Activated T-cell treated with anti-CD3 and anti-CD28 coated beads for 48 hours (primary cell): ENCODE measurements around the gene VEGFC.

Experiments
- DNase-seq: peaks from one replicate; pipeline ENCODE4 v3.0.0-alpha.2; 2020; ENCODE audit warnings: low read depth

VEGFC gene

DNA sequence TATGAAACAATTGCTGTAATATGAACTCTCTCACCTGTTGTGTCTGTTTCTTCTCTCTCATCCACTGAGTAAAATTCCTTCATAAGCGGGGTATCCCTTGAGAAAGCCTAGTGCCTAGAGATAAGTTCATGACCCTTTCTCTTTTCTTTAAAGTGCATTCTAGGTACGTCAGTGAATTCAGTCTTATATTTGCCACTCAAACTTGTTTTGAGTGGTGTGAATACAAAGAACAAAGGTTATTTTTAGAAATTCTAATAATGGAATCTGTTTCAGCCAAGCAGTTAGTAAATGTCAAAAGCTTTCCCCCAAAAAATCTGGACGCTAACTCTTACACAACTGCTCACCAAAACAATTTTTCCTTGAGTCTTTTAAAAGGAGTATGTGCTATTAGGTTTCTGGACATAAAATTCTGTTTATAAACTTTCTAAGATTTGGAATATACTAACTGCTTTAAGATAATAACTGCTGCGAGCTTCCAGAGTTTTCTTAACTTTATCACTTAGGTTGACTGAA is 112.0 kb downstream of the VEGFC start:
- no peak for DNase-seq

DNA sequence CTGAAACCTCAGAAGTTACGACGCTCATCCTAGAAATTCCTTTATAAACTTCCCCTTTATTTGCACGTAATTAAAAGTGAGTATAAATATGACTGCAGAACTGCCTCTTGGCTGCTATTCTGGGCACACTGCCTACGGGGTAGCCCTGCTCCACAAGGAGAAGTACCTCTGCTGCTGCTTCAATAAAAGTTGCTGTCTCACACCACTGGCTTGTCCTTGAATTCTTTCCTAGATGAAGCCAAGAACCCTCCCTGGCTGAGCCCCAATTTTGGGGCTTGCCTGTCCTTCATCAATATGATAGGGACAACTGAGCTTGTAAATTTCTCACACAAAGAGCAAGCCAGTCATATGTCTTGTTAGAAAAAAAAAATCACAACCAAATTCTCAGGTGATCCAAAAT is 115.8 kb downstream of the VEGFC start:
- no peak for DNase-seq

DNA sequence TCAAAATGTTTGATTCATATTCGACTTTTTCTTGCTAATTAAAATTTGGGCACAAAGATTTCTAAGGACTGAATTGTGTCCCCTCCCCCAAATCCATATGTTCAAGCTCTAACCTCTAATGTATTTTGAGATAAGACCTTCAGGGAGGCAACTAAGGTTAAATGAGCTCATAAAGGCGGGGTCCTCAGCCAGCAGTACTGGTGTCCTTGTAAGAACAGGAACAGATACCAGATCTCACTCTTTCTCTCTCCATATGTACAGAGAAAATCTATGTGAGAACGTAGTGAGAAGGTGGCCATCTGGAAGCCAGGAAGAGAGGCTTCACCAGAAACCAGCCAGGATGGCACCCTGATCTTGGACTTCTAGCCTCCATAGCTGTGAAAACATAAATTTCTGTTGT is 116.9 kb downstream of the VEGFC start:
- no peak for DNase-seq

DNA sequence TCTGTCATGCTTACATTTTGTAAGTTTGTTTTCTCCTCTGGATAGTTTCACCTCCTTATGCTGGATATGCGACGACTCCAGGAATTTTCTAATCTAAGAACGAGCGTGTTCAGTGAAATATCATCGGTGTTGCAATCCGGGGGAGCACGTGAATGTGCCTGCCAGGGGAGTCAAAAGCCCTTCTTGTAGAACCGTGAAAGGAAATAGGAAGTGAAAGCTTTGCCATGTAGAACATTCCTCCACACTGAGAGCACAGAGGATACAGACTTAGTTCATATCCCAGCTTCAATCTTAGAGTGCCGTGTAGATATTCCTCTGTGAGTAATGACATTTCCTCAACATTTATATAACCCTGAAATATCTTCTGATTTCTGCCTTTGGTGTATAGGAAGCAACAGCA is 121.2 kb downstream of the VEGFC start:
- no peak for DNase-seq

DNA sequence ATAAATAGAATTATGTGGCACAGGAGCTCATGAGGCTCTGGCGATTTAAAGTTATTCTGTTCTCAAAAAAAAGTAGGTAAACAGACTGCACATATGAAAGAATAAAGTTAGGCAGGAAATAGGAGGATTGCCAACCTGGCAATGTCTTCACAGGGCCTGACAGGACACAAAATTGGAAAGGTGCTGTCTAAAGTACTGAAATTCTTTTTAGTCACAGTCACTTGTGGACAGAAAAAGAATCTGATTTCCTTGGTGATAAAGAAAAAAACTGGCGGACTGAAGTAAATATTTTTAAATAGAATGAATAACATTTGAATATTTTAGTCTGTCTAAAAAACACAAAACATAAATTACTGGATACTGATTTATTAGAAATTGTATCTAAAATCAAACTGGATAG is 124.4 kb downstream of the VEGFC start:
- DNase-seq: no peak

DNA sequence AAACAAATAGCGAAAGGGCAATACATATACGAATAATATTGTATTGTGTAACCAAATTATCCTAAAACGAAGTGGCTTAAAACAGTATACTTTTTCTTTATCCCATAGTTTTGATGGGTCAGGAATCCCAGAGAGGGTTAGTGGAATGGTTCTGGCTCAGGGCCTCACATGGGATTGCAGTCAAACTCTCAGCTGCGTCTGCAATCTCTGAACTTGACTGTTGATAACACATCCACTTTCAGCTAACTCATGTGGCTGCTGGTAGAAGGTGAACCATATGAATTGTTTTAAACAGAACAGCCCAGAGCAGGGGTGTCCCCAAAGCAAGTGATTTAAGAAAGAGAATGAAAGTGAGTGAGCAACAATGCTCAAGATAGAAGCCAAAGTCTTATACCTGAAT is 127.8 kb downstream of the VEGFC start:
- no peak for DNase-seq

DNA sequence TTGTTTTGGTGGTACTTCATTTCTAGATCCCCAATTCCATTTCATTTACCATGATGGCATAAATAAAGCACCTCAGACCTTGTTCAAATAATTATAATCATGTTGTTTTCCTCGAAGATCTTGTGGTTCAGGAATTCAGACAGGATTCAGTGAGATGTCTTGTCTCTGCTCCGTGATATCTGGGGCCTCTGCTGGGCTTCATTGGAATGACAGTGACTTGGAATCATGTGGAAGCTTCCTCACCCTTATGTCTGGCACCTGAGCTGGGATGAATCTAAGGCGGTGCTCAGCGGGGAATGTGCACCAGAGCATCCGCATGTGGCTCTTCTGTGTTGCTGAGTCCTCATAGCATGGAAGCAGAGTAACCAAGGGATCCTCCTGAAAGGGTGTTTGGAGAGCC is 132.2 kb downstream of the VEGFC start:
- no peak for DNase-seq

DNA sequence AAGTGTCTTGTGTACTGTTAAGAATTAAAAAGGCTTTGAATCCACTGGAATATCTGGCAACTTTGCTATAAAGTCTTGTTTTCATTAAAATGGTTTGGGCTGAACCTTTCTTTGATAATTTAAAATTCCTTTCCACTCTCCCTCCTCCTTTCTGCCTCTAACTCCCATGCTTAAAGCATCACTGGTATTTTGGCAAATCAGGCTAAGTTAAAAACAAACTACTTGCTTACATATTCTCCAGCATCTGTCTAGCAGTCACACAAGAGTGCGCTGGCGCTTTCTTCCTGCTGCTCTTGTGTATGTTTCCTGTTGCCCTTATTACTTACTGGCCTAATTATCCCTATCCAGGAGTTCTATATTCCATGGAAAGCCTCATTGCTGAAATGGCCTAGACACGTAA is 136.6 kb downstream of the VEGFC start:
- no peak for DNase-seq

DNA sequence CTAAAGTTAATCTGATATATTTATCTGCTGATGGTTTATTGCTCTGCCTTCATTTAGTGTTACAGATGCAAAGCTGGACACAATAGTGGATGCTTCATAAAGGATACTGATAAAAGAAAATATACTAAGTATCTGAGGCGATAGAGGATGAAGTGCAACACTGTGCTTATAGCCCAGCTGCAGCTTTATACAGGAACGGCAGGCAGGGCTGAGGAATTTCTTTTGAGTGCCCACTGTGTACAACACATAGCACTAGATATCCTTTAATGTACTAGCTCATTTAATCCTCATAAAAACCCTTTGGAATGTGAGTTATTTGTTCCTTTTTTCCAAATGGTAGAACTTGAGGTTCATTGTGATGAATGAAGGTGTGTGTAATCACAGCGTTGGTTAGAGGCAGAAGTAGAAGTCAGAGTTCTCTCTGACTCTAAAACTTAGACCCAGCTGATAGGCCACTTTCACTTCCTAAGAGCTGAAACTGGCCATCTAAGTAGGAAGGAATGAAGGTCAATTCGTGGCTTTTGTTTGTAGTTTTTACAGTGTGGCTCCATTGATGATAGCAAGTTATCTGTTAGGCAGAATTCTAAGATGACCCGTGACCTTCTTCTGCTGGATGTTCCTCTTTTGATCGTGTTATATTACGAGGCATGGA is 138.0 kb downstream of the VEGFC start:
- DNase-seq: no peak

DNA sequence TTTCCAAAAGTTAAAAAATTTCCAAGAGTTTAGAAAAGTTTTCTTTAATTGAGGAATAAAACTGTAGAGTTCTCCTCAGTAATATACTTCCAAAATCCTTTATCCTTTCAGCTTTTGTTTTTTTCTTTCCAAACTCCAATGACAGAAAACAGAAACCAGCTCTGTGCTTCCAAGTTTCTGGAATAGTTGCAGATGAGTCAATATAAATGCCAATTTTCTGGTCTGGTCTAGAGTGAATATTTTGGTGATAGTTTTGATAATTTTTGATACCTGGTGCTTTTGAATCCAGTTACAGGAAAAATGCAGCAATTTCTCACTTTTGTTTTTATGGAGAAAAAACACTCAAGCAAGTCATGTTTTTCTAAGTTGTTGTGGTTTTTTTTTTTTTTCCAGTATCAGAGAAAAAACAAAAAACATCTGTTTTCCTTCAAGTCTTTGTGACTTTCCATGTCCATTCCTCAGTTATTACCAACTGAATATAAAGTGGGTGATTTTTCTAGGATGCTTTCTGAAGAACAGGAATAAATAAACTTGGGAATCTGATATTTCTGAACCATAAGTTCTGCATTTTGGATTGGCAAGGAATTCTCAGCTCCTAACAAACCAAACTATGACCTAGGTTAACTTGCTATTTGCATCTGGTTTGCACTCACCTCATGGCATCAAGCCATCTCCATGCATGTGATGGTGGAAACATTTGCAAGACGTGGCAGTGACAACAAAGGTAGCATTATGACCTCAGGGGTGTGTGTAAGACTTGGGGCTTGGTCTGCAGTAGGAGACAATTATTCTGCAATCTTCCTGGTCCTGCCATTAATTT is 139.1 kb downstream of the VEGFC start:
- DNase-seq: no peak

DNA sequence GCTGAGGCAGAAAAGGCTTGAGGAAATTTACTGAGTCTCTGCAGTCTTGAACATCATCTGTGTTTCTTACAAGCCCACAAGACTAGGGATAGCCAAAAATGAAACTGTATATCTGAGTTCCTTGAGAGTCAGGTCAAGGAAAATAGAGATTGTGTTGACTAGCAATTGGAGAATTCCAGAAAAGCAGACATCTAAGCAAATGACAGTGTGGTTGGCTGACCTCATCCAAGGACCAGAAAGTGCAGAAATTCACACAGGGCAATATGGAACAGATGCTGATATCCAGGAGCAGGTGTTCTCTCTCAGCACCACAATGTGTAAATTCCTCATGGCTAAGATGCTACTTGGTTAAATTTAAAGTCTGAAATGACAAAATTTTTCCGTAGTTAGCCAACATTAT is 146.4 kb downstream of the VEGFC start:
- no peak for DNase-seq

DNA sequence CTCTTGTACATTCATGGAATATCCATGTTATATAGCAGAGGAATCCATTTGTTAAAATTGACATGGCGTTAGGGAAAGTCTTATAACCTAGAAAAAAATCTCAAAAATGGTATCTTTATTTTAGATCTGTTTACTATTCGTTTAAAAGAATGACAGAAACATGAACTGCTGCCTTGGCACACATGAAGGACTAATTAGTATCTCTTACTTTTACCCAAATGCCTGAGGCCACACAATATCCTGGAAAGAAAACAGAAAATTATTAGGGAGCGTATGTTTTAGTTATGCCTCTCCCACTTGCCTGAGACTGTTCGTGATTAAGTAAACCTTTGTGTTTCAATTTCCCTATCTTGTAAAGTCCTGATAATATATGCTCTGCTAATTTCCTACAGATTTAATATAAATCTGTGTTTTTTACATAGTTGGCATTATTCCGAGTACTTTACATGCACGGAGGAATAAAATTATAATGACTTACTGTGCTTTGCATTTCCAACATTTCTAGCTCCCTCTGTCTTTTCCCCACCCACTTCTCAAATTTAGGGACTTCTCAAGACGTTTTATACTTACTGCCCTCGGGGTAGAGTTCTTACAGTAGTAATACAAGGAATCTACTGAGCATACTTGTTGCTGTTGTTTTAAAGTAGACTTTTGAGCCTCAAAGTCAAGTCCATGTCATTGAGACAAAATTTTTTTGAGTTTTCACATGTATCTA is 147.3 kb downstream of the VEGFC start:
- DNase-seq: no peak

DNA sequence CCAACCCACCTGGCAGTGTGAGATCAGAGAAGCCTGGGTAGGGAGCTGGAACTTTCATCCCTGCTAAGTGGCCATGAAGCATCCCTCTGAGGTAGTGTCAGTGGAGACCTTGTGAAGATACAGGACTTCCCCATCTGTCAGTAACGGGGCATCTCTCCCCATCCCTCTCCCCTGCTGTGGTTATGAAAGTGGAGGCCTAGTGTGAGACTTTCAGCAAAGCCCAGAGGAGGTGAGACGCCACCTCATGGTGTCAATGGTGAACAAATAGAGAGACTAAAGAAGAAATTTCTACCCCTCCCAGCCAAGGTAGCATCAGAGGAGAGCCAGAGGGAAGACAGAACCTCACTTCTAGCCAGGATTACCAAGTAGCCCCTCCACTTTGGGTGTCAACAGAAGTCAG is 150.2 kb downstream of the VEGFC start:
- DNase-seq: no peak

DNA sequence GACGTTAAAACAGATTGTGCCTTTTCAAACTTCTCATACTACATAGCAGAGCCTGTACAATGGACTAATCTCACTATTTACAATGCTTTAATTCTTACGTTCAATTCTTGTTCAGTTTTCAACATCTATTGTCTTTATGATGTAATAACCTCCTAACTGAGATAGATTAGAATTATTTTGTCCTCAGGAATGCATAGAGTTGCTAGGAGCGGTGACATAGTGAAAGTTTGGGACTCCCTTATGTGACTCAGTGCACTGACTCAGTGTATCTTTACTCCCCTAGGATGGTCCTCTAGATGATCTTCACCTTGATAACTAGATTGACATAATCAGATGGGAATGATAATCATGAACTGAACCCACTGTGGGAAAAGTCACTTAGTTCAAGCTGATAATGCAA is 151.5 kb downstream of the VEGFC start:
- no peak for DNase-seq

DNA sequence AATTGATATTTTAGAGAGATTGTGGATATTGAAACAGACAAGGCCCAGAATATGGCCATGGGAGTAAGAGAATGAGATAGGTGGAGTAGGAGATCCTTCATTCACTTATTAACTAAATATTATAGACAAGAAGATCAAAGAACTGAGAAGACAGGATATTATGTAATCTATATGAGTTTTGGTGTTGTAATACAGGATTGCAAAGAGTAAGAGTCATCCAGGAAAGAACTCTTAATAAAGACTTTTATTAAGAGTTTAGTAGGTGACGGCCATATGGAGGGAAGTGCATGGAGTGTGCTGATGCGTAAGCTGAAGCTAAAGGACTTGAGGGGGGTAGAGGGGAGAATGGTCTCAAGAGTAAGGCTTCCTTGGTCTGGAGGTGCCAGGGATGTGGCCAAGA is 153.7 kb downstream of the VEGFC start:
- no peak for DNase-seq

DNA sequence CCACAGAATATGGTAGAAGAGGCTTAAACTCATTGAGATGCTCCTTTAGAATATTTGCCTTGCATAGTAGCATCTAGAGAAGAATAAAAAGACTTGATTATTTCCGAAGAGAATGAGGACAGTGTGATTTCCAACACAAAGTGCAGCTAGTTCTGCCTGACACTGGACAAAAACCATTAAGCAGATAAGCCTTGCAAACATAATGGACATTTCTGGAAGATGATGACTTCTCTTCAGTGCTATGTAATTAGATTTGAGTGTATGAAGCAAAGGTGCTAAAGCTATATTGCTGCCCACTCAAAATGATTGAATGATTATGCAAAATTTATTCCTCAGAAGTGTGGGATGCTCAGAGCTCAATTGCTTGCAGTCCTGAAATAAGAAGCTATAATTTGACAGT is 156.4 kb downstream of the VEGFC start:
- no peak for DNase-seq

DNA sequence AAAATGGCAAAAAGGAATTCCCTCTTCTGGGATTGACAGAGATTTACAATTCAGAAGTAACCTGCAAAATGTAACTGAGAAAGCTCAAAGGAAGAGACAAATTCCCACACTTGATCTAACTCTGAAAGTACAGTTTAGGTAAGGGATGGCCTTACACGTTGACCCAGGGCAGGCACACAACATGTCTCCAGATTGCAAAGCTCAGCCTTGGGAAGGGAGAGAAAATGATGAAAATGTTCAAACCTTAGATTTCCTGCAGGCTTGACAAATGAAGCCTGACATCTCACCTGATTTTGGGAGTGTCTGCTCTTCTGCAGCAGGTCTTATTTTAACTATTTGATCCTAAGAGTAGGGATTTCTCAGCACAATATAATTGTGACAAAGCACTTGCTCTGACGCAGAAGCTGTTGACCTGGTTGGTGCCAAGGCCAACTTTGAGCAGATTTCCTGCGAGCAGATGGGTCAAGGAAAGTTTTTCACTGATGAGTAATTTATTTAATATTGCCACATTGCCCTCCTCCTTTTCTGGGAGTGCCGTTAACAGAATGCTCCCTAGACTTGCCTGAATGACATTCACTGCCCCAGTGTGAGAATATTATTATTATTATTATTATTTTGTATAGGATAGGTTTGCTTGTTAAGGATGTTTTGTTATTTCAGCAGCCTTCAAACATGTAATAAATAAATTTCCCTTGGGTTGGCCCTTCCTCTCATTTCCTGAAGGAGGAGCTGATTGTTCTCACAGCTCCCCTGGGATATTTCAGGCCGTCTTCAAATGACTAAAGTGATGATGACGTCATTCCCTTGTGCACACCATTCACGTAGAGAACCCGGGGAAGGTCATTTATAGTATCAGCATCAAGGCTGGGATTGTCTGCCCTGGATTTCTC is 157.1 kb downstream of the VEGFC start:
- no peak for DNase-seq
